Stomach (tissue), 4 donors: ENCODE results near the gene HIPK3.

ENCODE experiments used
- CTCF ChIP-seq, 7 experiments: fragments of 450-650 bp in 4 of 7; fragments of 200-600 bp in 3 of 7; sonication (generic) in 3 of 7; IDR thresholded peaks; one replicate each; pipeline ENCODE4 v1.5.1; 2016 to 2019; ENCODE audit warnings: antibody characterized with exemption in 7 of 7, control low read depth in 2 of 7, mild to moderate bottlenecking in 1 of 7
- POLR2A ChIP-seq, 4 donors: fragments of 450-650 bp; IDR thresholded peaks; one replicate each; pipeline ENCODE4 v1.6.1; 2016; ENCODE audit warnings: antibody characterized with exemption in 4 of 4, control low read depth in 2 of 4, mild to moderate bottlenecking in 1 of 4, moderate library complexity in 1 of 4
- POLR2AphosphoS5 ChIP-seq, 3 donors: sonication (generic); formaldehyde crosslinking; IDR thresholded peaks; one replicate each; pipeline ENCODE4 v1.6.1; 2016; ENCODE audit warnings: antibody characterized with exemption in 3 of 3

- TF ChIP-seq CTCF (IDR thresholded peaks at IDR 0.05) (no peak), POLR2A (IDR thresholded peaks at IDR 0.05) (no peak), POLR2AphosphoS5 (IDR thresholded peaks at IDR 0.05) (no peak)
Measured at GRCh38 chr11:33310720-33311500, 53.7 kb downstream of the HIPK3 start.
